NCI-H146 (cell line): ENCODE results near the gene MCF2L.
"Not testable (repeated sequence)": the region's sequence is repeated elsewhere in the genome, so short reads cannot be mapped to it uniquely, and the experiment has no call there.

ENCODE experiments used
- DNase-seq: peaks from one replicate; lab custom pipeline; 2025; lab: John Stamatoyannopoulos, UW

The MCF2L gene

DNA sequence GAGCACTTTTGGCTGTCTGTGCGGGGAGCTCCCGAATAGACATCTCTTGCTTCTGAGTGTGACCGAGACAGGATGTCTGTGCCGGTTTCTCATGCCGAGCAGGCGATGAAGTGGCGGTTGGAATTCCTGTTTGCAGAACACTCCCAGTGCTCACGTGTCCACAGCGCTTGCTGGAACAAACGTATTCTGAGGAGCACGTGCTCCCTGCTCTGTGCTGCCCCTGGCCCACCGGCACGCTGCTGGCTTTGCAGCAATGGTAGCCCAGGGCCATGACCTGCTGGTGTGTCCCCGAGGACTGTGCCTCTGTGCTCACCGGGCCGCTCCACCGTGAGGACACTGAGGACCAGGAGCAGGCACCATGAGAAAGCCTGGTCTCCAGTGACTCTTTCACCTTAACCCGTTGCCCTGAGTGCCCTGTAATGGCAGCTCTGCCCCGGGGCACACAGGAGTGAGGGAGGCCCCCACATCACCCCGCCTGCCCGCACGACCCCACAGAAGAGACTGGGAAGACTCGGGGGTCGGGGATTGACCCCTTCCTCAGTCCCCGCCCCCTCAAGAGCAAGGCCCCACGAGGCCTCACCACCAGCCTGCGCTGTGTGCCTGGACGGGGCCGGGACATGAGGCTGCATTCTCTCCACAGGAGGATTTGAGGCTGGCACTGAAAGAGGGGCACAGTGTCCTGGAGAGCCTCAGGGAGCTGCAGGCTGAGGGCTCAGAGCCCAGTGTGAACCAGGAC is 96.6 kb downstream of the MCF2L start:
- no peak for DNase-seq

DNA sequence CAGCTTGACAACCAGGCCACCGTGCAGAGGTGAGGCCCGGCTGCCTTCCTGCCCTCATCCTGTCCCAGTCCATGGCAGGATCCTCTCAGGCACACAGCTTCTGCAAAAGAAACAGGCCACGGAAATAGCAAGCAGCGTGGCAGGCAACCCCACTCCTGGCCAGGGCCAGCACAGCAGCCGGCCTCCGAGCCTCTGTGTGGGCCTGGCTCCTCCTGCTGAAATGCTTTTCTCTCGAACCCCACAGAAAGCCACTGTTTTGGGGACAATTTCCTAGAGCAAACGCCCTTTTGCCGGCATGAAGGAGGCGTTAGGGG is 97.1 kb downstream of the MCF2L start:
- DNase-seq, result no peak

DNA sequence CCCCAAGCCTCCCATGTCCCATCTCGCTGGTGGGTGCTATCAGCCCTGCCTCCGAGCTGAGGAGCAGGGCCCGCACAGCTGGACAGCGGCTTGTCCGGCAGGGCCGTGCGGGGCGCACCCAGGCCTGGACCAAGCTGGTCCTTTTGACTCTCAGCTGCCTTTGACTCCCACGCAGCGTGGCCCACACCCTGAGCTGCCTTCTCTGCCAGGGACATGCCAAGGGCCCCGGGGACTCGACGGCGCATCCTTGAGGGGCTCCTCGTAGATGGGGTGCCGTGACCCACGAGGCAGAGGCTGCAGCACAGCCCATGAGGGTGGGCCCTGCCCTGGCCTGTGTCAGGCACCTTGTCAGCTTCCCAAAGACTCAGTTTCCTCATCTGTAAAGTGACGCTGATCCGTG is 97.7 kb downstream of the MCF2L start:
- DNase-seq, result no peak

- DNase-seq, result no peak
These were observed 101.1 kb downstream of the MCF2L start for GRCh38 chr13:113069861-113070805.

DNA sequence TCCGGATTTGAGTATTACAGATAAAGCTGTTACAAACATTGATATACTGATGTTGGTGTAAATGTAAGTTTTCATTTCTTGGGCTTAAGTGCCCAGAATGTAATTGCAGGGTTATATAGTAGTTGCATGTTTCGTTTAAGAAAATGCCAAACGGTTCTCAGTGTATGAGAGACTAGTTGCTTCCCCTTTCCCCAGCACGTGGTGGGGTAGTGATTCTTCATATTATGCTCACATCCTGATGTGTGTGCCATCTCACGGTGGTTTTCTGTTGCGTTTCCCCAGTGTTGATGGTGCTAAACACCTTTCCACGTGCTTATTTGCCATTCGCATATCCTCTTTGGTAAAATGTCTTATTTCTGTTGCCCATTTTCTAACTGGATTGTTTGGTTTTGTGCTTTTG is 101.8 kb downstream of the MCF2L start:
- no peak for DNase-seq

DNA sequence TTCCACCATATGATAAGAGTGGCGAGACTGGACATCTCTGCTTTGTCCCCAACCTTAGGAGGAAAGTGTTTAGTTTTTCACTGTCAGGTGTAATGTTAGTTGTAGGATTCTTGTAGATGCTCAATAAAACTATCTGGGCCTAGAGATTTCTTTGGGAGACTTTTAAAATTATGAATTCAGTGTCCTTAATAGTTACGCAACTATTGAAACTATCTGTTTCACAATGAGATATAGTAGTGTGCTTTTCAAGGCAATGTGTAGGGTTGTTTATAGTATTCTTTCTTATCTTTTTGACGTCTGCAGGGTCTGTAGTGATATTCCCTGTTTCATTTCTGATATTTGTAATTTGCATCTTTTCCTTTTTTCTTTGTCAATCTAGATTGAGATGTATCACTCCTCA is 103.4 kb downstream of the MCF2L start:
- no peak for DNase-seq

DNA sequence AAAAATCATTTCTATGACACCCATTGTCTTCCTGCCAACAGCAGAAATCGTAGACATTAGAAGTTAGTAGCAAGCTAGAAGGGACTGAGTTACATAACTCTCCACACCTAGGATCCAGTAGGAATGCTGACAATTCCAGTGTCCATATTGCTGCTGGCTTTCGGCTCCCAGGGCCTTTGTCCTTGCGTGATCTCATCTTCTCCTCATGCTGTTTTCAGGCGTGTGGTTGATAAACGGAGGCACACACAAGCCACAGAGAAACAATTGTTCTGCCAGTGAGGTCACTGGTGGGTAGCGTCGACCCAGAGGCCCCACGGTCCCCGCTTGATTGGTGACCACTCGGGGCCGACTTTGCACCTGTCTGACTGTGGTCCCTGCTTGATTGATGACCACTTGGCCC is 104.9 kb downstream of the MCF2L start:
- no peak for DNase-seq

GRCh38 chr13:113074401-113074800 is 105.4 kb downstream of the MCF2L start:
- DNase-seq, result no peak

DNA sequence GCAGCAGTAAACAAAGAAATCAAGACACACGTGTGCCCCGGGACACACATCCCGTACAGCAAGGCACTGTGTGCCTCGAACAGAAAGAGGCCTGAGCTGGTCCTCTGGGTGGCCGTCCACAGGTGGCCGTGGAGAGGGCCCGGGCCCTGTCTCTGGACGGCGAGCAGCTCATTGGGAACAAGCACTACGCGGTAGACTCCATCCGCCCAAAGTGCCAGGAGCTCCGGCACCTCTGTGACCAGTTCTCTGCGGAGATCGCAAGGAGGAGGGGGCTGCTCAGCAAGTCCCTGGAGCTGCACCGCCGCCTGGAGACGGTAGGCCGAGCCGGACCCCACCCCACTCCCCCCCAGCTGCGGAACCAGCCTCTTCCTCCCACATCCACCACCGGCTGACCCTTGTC is 105.9 kb downstream of the MCF2L start:
- DNase-seq, result no peak

- no peak for DNase-seq
These were observed 106.7 kb downstream of the MCF2L start for GRCh38 chr13:113075711-113076110.

DNA sequence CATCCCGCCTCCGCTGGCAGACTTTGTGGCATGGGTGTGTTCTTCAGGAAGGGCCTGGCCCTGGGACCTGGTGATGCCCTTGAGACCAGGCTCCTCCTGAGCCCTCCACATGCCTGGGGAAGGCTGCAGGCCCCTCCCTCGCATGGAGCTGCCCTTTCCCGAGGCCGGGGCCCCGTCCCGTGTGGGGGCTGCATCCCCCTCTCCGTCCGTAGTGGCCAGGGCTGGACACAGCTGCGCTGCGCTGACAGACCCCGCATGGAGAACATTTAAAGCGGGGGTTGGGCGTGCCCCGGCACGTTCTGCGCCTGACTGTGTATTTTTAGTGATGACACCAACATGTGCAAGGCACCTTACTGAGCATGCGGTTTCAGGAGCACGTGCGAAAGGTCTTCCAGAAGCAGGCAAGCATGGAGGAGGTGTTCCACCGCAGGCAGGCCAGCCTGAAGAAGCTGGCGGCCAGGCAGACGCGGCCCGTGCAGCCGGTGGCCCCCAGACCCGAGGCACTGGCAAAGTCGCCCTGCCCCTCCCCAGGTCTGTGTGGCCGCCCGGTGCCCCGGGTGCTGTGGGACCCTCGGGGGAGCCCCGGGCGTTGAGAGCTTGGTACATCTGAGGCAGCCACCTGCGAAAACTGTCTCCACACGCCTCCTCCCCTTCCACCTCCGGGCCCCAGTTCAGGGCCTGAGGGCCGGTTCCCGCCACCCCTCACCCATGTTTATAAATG is 107.8 kb downstream of the MCF2L start:
- DNase-seq, result no peak

GRCh38 chr13:113077566-113077952 is 108.5 kb downstream of the MCF2L start:
- DNase-seq, result no peak

DNA sequence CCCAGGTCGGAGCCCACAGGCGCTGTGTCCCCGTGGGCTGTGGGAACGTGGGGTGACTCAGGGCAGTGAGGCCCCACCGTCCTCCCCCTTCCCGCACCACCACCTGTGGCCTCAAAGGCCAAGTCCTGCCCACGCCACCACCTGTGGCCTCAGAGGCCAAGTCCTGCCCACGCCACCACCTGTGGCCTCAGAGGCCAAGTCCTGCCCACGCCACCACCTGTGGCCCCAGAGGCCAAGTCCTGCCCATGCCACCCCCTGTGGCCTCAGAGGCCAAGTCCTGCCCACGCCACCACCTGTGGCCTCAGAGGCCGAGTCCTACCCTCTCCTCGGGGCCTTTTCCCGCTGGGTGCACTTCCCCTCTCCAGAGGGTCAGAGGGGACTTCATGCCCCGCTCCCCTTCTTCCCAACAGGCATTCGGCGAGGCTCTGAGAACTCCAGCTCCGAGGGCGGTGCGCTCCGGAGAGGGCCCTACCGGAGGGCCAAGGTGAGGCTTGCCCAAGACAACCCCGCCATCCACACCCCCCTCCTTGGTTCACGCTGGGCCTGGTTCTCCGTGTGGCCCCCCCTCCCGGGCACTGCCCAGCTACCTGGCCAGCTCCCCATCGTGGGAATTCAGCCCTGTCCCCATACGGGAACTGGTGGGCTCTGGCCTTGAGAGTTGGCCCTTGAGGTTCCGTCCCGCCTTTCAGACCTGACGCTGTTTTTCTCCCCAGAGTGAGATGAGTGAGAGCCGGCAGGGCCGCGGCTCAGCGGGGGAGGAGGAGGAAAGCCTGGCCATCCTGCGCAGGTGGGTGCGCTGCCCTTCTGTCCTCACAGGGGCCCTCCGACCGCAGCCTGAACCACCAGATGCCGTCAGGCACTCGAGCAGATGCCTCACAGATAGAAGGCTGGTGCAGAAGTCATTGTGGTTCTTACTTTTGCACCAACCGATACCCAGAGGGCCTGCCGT is 109.2 kb downstream of the MCF2L start:
- no peak for DNase-seq

- no peak for DNase-seq
These were observed 110.1 kb downstream of the MCF2L start for GRCh38 chr13:113078902-113079780.

GRCh38 chr13:113079781-113080080 is 110.7 kb downstream of the MCF2L start:
- not testable (repeated sequence) for DNase-seq

DNA sequence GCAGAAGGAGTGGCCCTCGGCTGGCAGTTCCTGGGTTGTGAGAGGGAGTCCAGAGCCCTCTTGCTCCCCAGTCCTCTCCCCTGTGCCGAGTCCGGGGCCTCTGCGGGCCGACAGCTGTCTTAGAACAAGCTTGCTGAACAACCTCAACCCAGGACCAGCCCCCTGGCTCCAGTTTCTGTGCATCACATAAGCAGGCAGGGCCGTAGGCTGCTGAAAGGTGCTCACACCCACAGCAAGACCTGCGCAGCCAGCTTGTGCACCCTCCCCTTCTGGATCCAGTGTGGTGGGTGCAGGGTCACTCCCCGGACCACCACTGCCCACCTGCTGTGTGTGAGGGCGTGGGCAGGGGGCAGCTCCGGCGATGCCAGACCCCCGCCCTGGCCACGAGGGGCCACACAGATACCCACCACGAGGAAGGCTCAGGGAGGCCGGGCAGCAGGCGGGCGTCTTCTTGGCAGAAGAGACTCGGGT is 111.4 kb downstream of the MCF2L start:
- DNase-seq, result no peak

- DNase-seq, result no peak
These were observed 112.0 kb downstream of the MCF2L start for GRCh38 chr13:113080901-113081521.

- DNase-seq, result no peak
These were observed 113.4 kb downstream of the MCF2L start for GRCh38 chr13:113082198-113083021.

DNA sequence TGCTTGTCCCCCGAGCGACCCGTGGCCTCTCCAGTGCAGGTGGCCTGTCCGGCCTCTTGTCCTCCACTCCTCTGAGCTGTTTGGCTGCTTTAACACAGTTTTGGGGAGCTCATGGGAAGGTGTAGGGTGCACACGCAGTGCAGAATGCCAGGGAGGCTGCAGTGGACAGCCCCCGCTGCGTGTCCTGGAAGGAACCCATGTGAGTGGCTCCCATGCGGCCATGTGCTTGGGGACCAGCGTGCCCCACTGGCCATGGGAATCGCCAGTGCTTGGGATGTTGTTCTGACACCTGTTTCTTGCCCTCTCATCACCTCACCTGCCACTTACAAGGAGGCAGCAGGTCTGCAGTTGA is 114.0 kb downstream of the MCF2L start:
- no peak for DNase-seq
